T-cell (primary cell): ENCODE measurements around the gene PTDSS2. TPM values are rescaled to one million over a fixed set of nuclear protein-coding genes. Genes with fewer than 3 reads are reported as not detected.

Experiments
- ATAC-seq, 4 experiments: fragments of 200-7000 bp in 3 of 4; fragments of 150-1000 bp in 1 of 4; cut with Tn5 transposase; replicated peaks in 1 of 4; 1 replicate in 3 of 4; 2 replicates in 1 of 4; pipeline ENCODE4 v1.10.0; 2021; ENCODE audit warnings: moderate library complexity in 3 of 4, mild to moderate bottlenecking in 2 of 4, moderate number of reproducible peaks in 1 of 4
- CTCF ChIA-PET, 2 donors: fragments of 300-600 bp; sonication (Branson Sonifier 250); formaldehyde crosslinking; loops; one replicate each; lab custom pipeline; 2022; ENCODE audit warnings: antibody characterized with exemption in 2 of 2; lab: Charles Lee
- POLR2A ChIA-PET, 2 donors: fragments of 300-600 bp; sonication (Branson Sonifier 250); formaldehyde crosslinking; loops; one replicate each; lab custom pipeline; 2022; ENCODE audit warnings: antibody characterized with exemption in 2 of 2; lab: Charles Lee
- DNase-seq, 35 experiments: peaks; one replicate each; pipeline versions ENCODE4 v3.0.0 to v3.0.0-alpha.2; 2013 to 2023
- H3K27ac ChIP-seq: one replicate; pipeline ENCODE4 v1.5.1; 2013; ENCODE audit warnings: low read length
- H3K27me3 ChIP-seq, 2 experiments: replicated peaks in 1 of 2; 1 replicate in 1 of 2; 2 replicates in 1 of 2; pipeline versions ENCODE4 v1.6.1 to v1.7.0; 2013; ENCODE audit warnings: low read length in 1 of 2, mixed read lengths in 1 of 2; ENCODE audit not compliant: control insufficient read depth in 2 of 2, insufficient read depth in 2 of 2; ENCODE audit errors: extremely low read depth in 1 of 2
- H3K36me3 ChIP-seq, 2 donors: 1 replicate in 1 of 2; 2 replicates in 1 of 2; pipeline versions ENCODE4 v1.6.1 to v1.7.0; 2013; ENCODE audit warnings: low read length in 1 of 2; ENCODE audit not compliant: control insufficient read depth in 2 of 2, insufficient read depth in 1 of 2; ENCODE audit errors: extremely low read depth in 1 of 2
- H3K4me1 ChIP-seq, 2 experiments: 1 replicate in 1 of 2; 2 replicates in 1 of 2; pipeline versions ENCODE4 v1.6.1 to v1.7.0; 2013; ENCODE audit warnings: low read length in 2 of 2, mixed read lengths in 1 of 2; ENCODE audit not compliant: insufficient read depth in 2 of 2, control insufficient read depth in 1 of 2; ENCODE audit errors: extremely low read depth in 1 of 2
- H3K4me3 ChIP-seq, 2 donors: 1 replicate in 1 of 2; 2 replicates in 1 of 2; pipeline versions ENCODE4 v1.5.1 to v1.7.0; 2013; ENCODE audit warnings: mild to moderate bottlenecking in 2 of 2, low read length in 1 of 2, moderate library complexity in 1 of 2; ENCODE audit not compliant: control insufficient read depth in 1 of 2; ENCODE audit errors: extremely low read depth in 1 of 2
- H3K9me3 ChIP-seq: 2 replicates; pipeline ENCODE4 v1.7.0; 2013
- H3K27ac Mint-ChIP-seq, 2 donors: one replicate each; pipeline ENCODE4 v1.8.0; 2020 to 2021; ENCODE audit warnings: mild to moderate bottlenecking in 2 of 2, mixed read lengths in 2 of 2
- H3K27me3 Mint-ChIP-seq, 2 donors: one replicate each; pipeline ENCODE4 v1.8.0; 2021 to 2022; ENCODE audit warnings: mixed read lengths in 2 of 2
- H3K36me3 Mint-ChIP-seq: one replicate; pipeline ENCODE4 v1.8.0; 2021; ENCODE audit warnings: mixed read lengths
- H3K4me1 Mint-ChIP-seq, 3 donors: one replicate each; pipeline ENCODE4 v1.8.0; 2020 to 2022; ENCODE audit warnings: mixed read lengths in 3 of 3, mild to moderate bottlenecking in 1 of 3
- H3K4me3 Mint-ChIP-seq, 3 donors: one replicate each; pipeline ENCODE4 v1.8.0; 2020 to 2022; ENCODE audit warnings: mild to moderate bottlenecking in 3 of 3, mixed read lengths in 3 of 3, moderate library complexity in 3 of 3
- H3K9me3 Mint-ChIP-seq, 3 donors: one replicate each; pipeline ENCODE4 v1.8.0; 2020 to 2022; ENCODE audit warnings: mixed read lengths in 3 of 3
- WGBS: methylation state at CpG from one replicate; pipeline ENCODE4 v1.1.5; 2013; ENCODE audit warnings: missing lambda C conversion rate; ENCODE audit not compliant: insufficient coverage; 5-methylcytosine and 5-hydroxymethylcytosine counted together
- total RNA-seq, 35 experiments: library from RNA in 6 of 35; stranded (reverse) in 6 of 35; fragments of 120-200 nt in 1 of 35; gene quantifications; one replicate each; pipeline versions ENCODE4 v1.2.1 to v1.2.4 and lab custom pipeline; 2013 to 2026

Gene PTDSS2
- total RNA-seq, 5 donors from 2014 or later (not counting 1 experiment from before 2014, with no cell fraction given) = 22.4 to 33.5 (median 28.7) TPM

- peak overlapping the region; percentile 74 to 100 (median 79) for H3K4me3 Mint-ChIP-seq
- Histone ChIP-seq H3K4me3 (peak overlapping the region; percentile 57 to 90), H3K9me3 (no peaks in the 10 kb centered on the region), H3K27me3 (no peaks in the 10 kb centered on the region), H3K4me1 (peaks cover 13 to 66% of the 10 kb centered on the region in 2 experiments), H3K36me3 (peaks cover 14% of the 10 kb centered on the region in 2 donors), H3K27ac (peak overlapping the region; percentile 44)
- H3K27ac Mint-ChIP-seq = peak overlapping the region; percentile 86 to 90
- no peaks in the 10 kb centered on the region for H3K9me3 Mint-ChIP-seq
- peaks cover 24 to 41% (median 35%) of the 10 kb centered on the region in 3 donors for H3K4me1 Mint-ChIP-seq
- ChIA-PET POLR2A (interaction anchor here in 1 of 2 donors (0.7 kb wide), 1 partner anchor 81 kb away, joined by 4 read pairs; no protein-coding TSS in a partner anchor), CTCF (no interaction called here)
- H3K36me3 Mint-ChIP-seq = no peaks in the 10 kb centered on the region
- WGBS = 74% methylated on average over 9 of the region's 15 CpGs
- ATAC-seq (no peak), DNase-seq (peak in 1 of 35 experiments; percentile 1)
- H3K27me3 Mint-ChIP-seq = no peaks in the 10 kb centered on the region
Observed at GRCh38 chr11:412641-413119, 37.4 kb upstream of the PTDSS2 start.

- peaks cover 21 to 38% (median 35%) of the 10 kb centered on the region in 3 donors for H3K4me1 Mint-ChIP-seq
- CTCF ChIA-PET = interaction anchor here in 1 of 2 donors (1.7 kb wide), 1 partner anchor 35 kb away, joined by 12 read pairs; no protein-coding TSS in a partner anchor
- Histone ChIP-seq H3K4me1 (peaks cover 12 to 63% of the 10 kb centered on the region in 2 experiments), H3K9me3 (no peaks in the 10 kb centered on the region), H3K27ac (peak overlapping the region; percentile 44), H3K36me3 (peaks cover 8 to 14% of the 10 kb centered on the region in 2 donors), H3K4me3 (peak overlapping the region; percentile 57 to 90), H3K27me3 (no peaks in the 10 kb centered on the region)
- ATAC-seq (no peak), DNase-seq (peak in 4 of 35 experiments; percentile 12 to 42 (median 28))
- H3K9me3 Mint-ChIP-seq = no peaks in the 10 kb centered on the region
- no peaks in the 10 kb centered on the region for H3K27me3 Mint-ChIP-seq
- peak overlapping the region; percentile 86 to 90 for H3K27ac Mint-ChIP-seq
- no peaks in the 10 kb centered on the region for H3K36me3 Mint-ChIP-seq
- POLR2A ChIA-PET = interaction anchor here in 1 of 2 donors (0.7 kb wide), 1 partner anchor 80 kb away, joined by 4 read pairs; no protein-coding TSS in a partner anchor
- H3K4me3 Mint-ChIP-seq = peak overlapping the region; percentile 74 to 100 (median 79)
- 4% methylated on average over 10 of the region's 14 CpGs for WGBS
Observed at GRCh38 chr11:413120-414081, 36.7 kb upstream of the PTDSS2 start.

GRCh38 chr11:414318-414857 lies 35.7 kb upstream of the PTDSS2 start:
- peak overlapping the region; percentile 95 for H3K27ac Mint-ChIP-seq
- ATAC-seq (peak; percentile 16 to 40 (median 22)), DNase-seq (peak in 1 of 35 experiments; percentile 3)
- peak overlapping the region; percentile 91 to 100 (median 96) for H3K4me3 Mint-ChIP-seq
- 0% methylated on average over 8 of the region's 9 CpGs for WGBS
- Histone ChIP-seq H3K4me1 (peaks cover 12 to 57% of the 10 kb centered on the region in 2 experiments), H3K4me3 (peak overlapping the region; percentile 86 to 90), H3K27ac (peak overlapping the region; percentile 53), H3K36me3 (peaks cover 3 to 10% of the 10 kb centered on the region in 2 donors), H3K27me3 (no peaks in the 10 kb centered on the region), H3K9me3 (no peaks in the 10 kb centered on the region)
- CTCF ChIA-PET = interaction anchor here (0.6 to 1.7 kb wide), 4 partner anchors 7 to 1619 kb away, joined by 3 to 12 read pairs (median 8); no protein-coding TSS in a partner anchor
- POLR2A ChIA-PET = no interaction called here
- H3K4me1 Mint-ChIP-seq = peaks cover 21 to 32% (median 28%) of the 10 kb centered on the region in 3 donors
- no peaks in the 10 kb centered on the region for H3K27me3 Mint-ChIP-seq
- no peaks in the 10 kb centered on the region for H3K9me3 Mint-ChIP-seq
- no peaks in the 10 kb centered on the region for H3K36me3 Mint-ChIP-seq

- Mint-ChIP-seq H3K4me3 (peak overlapping the region; percentile 91 to 100 (median 96)), H3K27me3 (no peaks in the 10 kb centered on the region), H3K9me3 (no peaks in the 10 kb centered on the region), H3K4me1 (peaks cover 21 to 29% (median 28%) of the 10 kb centered on the region in 3 donors), H3K36me3 (no peaks in the 10 kb centered on the region), H3K27ac (peak overlapping the region; percentile 95)
- Histone ChIP-seq H3K27me3 (no peaks in the 10 kb centered on the region), H3K36me3 (no peaks in the 10 kb centered on the region), H3K9me3 (no peaks in the 10 kb centered on the region), H3K4me3 (peak overlapping the region; percentile 64 to 90), H3K4me1 (peaks cover 12 to 47% of the 10 kb centered on the region in 2 experiments), H3K27ac (peak overlapping the region; percentile 66)
- CTCF ChIA-PET = interaction anchor here in 1 of 2 donors (1.4 kb wide), 1 partner anchor 9 kb away, joined by 12 read pairs; no protein-coding TSS in a partner anchor
- 15% methylated on average over 5 of the region's 5 CpGs for whole genome bisulfite sequencing
- POLR2A ChIA-PET = no interaction called here
- ATAC-seq (no peak), DNase-seq (no peak)
Observed at GRCh38 chr11:415640-416041, 34.4 kb upstream of the PTDSS2 start.

DNA sequence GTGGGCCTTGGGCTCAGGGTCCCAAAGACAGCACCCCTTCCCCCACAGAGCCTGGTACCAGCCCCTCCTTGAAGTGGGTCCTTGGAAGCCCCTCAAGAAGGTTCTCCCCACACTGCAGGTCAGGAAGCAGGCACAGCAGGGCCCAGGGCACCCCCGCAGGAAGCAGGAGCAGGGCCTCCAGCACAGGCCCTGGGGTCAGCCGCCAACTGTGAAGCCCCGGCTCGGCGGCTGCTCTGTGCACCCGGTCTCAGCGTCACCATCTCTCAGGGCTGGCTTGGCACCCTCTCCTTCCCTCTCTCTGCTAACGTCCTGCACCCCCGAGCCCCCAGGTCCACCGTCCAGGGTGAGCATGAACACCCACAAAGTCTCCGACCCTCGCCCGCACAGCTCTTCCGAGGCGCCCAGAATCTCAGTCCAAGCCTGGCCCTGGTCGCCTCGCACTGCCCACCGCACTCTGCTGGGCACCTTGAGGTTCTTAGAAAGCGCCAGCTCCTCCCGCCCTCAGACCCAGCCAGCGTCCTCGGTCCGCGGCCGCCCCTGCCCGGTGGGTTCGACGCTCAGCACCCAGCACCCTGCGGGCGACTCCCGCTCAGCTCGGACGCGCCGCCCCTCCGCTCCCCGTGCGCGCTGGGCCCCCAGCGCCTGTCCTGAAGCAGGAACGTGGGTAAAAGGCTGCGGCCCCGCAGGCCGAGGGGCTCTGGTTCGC lies 33.9 kb upstream of the PTDSS2 start:
- DNase-seq (peak in 2 of 35 experiments; percentile 14 to 38), ATAC-seq (peak in 1 of 4 experiments; percentile 2)
- Histone ChIP-seq H3K4me1 (peaks cover 12 to 47% of the 10 kb centered on the region in 2 experiments), H3K27ac (peak overlapping the region; percentile 66), H3K9me3 (no peaks in the 10 kb centered on the region), H3K4me3 (peak overlapping the region; percentile 64 to 90), H3K27me3 (no peaks in the 10 kb centered on the region), H3K36me3 (no peaks in the 10 kb centered on the region)
- Mint-ChIP-seq H3K36me3 (no peaks in the 10 kb centered on the region), H3K9me3 (no peaks in the 10 kb centered on the region), H3K4me3 (peak overlapping the region; percentile 91 to 100 (median 96)), H3K27me3 (no peaks in the 10 kb centered on the region), H3K4me1 (peaks cover 21 to 29% (median 28%) of the 10 kb centered on the region in 3 donors), H3K27ac (peak overlapping the region; percentile 95)
- WGBS = 2% methylated on average over 43 of the region's 45 CpGs
- ChIA-PET POLR2A (no interaction called here), CTCF (interaction anchor here in 1 of 2 donors (1.2 kb wide), 1 partner anchor 9 kb away, joined by 5 read pairs; no protein-coding TSS in a partner anchor)
